HCT116 (cell line): Measurements from ENCODE around the gene MEDAG.

ENCODE experiments used
- POLR2A ChIP-seq: IDR thresholded peaks from 2 replicates; pipeline ENCODE4 v1.7.0; 2011; ENCODE audit warnings: borderline replicate concordance; ENCODE audit not compliant: insufficient read depth, insufficient read length; ENCODE audit errors: extremely low read depth
- POLR2AphosphoS5 ChIP-seq: IDR thresholded peaks from 2 replicates; pipeline ENCODE4 v1.6.1; 2011; ENCODE audit warnings: mild to moderate bottlenecking, low read depth, low read length, moderate library complexity
- SRF ChIP-seq: IDR thresholded peaks from 2 replicates; pipeline ENCODE4 v1.6.1; 2012; ENCODE audit warnings: low read depth
- YY1 ChIP-seq: IDR thresholded peaks from 2 replicates; pipeline ENCODE4 v1.6.1; 2011; ENCODE audit warnings: low read length, low read depth, moderate library complexity, mild to moderate bottlenecking; ENCODE audit not compliant: insufficient replicate concordance; ENCODE audit errors: extremely low read depth
- ZNF274 ChIP-seq: fragments of 200-500 bp; sonication (Bioruptor generic); IDR thresholded peaks from 2 replicates; pipeline ENCODE4 v1.6.1; 2014; ENCODE audit warnings: mild to moderate bottlenecking, low read depth, low read length, inconsistent platforms
- TF ChIP-seq, protein P1 (sequence below), 3 experiments: fragments of 200-600 bp in 1 of 3; sonication (generic) in 1 of 3; IDR thresholded peaks in 2 of 3; conservative IDR thresholded peaks in 1 of 3; 2 replicates each; pipeline ENCODE4 v1.5.1; 2012 to 2017; ENCODE audit warnings: low read depth in 2 of 3, low read length in 2 of 3, antibody characterized with exemption in 1 of 3, borderline replicate concordance in 1 of 3, control low read depth in 1 of 3, mild to moderate bottlenecking in 1 of 3, mixed read lengths in 1 of 3, mixed run types in 1 of 3, moderate library complexity in 1 of 3; ENCODE audit not compliant: insufficient read depth in 1 of 3
- TF ChIP-seq, protein P2 (sequence below): IDR thresholded peaks from 2 replicates; pipeline ENCODE4 v1.6.1; 2012

DNA sequence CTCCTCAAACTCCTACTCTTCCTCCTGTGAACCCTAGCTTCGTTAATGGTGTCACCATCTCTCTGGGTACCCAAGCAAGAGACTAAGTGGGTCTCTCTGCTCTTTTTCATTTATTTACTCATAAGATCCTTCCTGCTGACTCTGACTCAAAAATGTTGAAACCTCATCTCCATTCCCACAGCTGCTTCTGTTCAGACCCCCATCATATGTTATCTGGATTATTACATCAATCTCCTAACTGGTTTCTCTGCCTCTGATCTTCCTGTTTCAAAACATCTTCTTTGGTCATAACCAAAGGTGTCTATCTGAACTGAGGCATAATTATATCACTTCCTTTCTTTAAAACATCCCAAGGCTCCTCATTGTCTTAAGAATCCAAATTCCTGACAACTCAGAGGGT lies 2.0 kb upstream of the MEDAG start:
- TF ChIP-seq, protein P1, sequence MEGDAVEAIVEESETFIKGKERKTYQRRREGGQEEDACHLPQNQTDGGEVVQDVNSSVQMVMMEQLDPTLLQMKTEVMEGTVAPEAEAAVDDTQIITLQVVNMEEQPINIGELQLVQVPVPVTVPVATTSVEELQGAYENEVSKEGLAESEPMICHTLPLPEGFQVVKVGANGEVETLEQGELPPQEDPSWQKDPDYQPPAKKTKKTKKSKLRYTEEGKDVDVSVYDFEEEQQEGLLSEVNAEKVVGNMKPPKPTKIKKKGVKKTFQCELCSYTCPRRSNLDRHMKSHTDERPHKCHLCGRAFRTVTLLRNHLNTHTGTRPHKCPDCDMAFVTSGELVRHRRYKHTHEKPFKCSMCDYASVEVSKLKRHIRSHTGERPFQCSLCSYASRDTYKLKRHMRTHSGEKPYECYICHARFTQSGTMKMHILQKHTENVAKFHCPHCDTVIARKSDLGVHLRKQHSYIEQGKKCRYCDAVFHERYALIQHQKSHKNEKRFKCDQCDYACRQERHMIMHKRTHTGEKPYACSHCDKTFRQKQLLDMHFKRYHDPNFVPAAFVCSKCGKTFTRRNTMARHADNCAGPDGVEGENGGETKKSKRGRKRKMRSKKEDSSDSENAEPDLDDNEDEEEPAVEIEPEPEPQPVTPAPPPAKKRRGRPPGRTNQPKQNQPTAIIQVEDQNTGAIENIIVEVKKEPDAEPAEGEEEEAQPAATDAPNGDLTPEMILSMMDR (IDR thresholded peaks at IDR 0.05 in 2 of 3, conservative IDR thresholded peaks at IDR 0.05 in 1 of 3; ENCODE audit: borderline replicate concordance in 1 of 3, insufficient read depth in 1 of 3, low read depth in 2 of 3, low read length in 2 of 3) = no peak
- TF ChIP-seq, protein P2, sequence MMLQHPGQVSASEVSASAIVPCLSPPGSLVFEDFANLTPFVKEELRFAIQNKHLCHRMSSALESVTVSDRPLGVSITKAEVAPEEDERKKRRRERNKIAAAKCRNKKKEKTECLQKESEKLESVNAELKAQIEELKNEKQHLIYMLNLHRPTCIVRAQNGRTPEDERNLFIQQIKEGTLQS = no peak
- TF ChIP-seq SRF = no peak
- TF ChIP-seq POLR2A = no peak
- no peak for TF ChIP-seq YY1
- TF ChIP-seq POLR2AphosphoS5 = no peak
- TF ChIP-seq ZNF274 = no peak
